HepG2 (cell line): ENCODE measurements around the gene PERP. TPM values are rescaled to one million over a fixed set of nuclear protein-coding genes. Genes with fewer than 3 reads are reported as not detected.

ENCODE experiments used
- ASH2L ChIP-seq: fragments of 300-600, 200-600 bp; sonication (generic); IDR thresholded peaks from 2 replicates; pipeline ENCODE4 v1.7.0; 2017; ENCODE audit warnings: low read depth, mild to moderate bottlenecking, moderate library complexity, mixed read lengths, low read length; ENCODE audit not compliant: insufficient read length
- FOXM1 ChIP-seq: sonication (generic); formaldehyde crosslinking; IDR thresholded peaks from 2 replicates; pipeline ENCODE4 v1.5.0; 2020; ENCODE audit warnings: missing genetic modification reagents
- GMEB2 ChIP-seq: IDR thresholded peaks from 2 replicates; pipeline ENCODE4 v1.6.1; 2016; ENCODE audit warnings: missing biosample characterization, missing genetic modification reagents, low read depth
- HDAC1 ChIP-seq: sonication (generic); formaldehyde crosslinking; IDR thresholded peaks from 2 replicates; pipeline ENCODE4 v1.5.1; 2020; ENCODE audit warnings: mild to moderate bottlenecking, missing genetic modification reagents
- KDM5B ChIP-seq: sonication (generic); formaldehyde crosslinking; IDR thresholded peaks from 2 replicates; pipeline ENCODE4 v1.4.0; 2020; ENCODE audit warnings: missing genetic modification reagents, mild to moderate bottlenecking, borderline replicate concordance
- PHF8 ChIP-seq: sonication (generic); formaldehyde crosslinking; IDR thresholded peaks from 2 replicates; pipeline ENCODE4 v1.5.0; 2020; ENCODE audit warnings: missing genetic modification reagents
- TRIM22 ChIP-seq: fragments of 450-650 bp; IDR thresholded peaks from 2 replicates; pipeline ENCODE4 v1.6.1; 2017
- ZBTB14 ChIP-seq: sonication (generic); formaldehyde crosslinking; IDR thresholded peaks from 2 replicates; pipeline ENCODE4 v1.4.0; 2020; ENCODE audit warnings: missing genetic modification reagents
- ZNF530 ChIP-seq: sonication (generic); formaldehyde crosslinking; IDR thresholded peaks from 2 replicates; pipeline ENCODE4 v1.5.0; 2020; ENCODE audit warnings: low read depth, mild to moderate bottlenecking, missing genetic modification reagents
- ZNF543 ChIP-seq: sonication (generic); formaldehyde crosslinking; IDR thresholded peaks from 2 replicates; pipeline ENCODE4 v1.4.0; 2020; ENCODE audit warnings: mild to moderate bottlenecking, missing genetic modification reagents
- ZNF574 ChIP-seq: sonication (generic); formaldehyde crosslinking; IDR thresholded peaks from 2 replicates; pipeline ENCODE4 v1.4.0; 2020; ENCODE audit warnings: missing genetic modification reagents
- ZNF652 ChIP-seq: IDR thresholded peaks from 2 replicates; pipeline ENCODE4 v1.6.1; 2016; ENCODE audit warnings: low read depth, borderline replicate concordance
- ZSCAN22 ChIP-seq: sonication (generic); formaldehyde crosslinking; IDR thresholded peaks from 2 replicates; pipeline ENCODE4 v1.4.0; 2020; ENCODE audit warnings: mild to moderate bottlenecking, missing genetic modification reagents
- ZUFSP ChIP-seq: sonication (generic); formaldehyde crosslinking; IDR thresholded peaks from 2 replicates; pipeline ENCODE4 v1.9.0; 2021; ENCODE audit warnings: missing genetic modification reagents, mild to moderate bottlenecking, borderline replicate concordance
- polyA plus RNA-seq, 8 experiments: library from polyadenylated mRNA; depleted of rRNA in 3 of 8; stranded (reverse) in 7 of 8; unstranded in 1 of 8; fragments of >200 nt; fragmentation: Illumina TruSeq in 4 of 8; extraction: Trizol in 4 of 8; gene quantifications; 2 replicates each; pipeline versions ENCODE4 v1.2.1 to v1.2.3, GENCODE V29; 2011 to 2016; ENCODE audit warnings: low read depth in 4 of 8, missing spikeins in 1 of 8, mixed read lengths in 1 of 8; ENCODE audit not compliant: insufficient read depth in 1 of 8
- total RNA-seq, 5 experiments: library from RNA; depleted of rRNA; stranded (reverse); fragments of >200 nt; fragmentation: Illumina TruSeq; extraction: Trizol; gene quantifications; 2 replicates each; pipeline ENCODE4 v1.2.3, GENCODE V29; 2016; ENCODE audit warnings: low read depth in 1 of 5

Gene PERP
- total and polyA plus RNA-seq, 2 of the 13 experiments (the other 11 are each of a cell fraction or from before 2014, with no cell fraction given), result 26.0 to 53.0 TPM

- TF ChIP-seq ZNF574 (CRISPR knock-in tag) (no peak), GMEB2 (CRISPR knock-in tag) (no peak), ZSCAN22 (CRISPR knock-in tag) (no peak), HDAC1 (CRISPR knock-in tag) (peak; percentile 49; the same call in 1 of the 2 replicates), TRIM22 (no peak), ZBTB14 (no peak), ZNF530 (CRISPR knock-in tag) (no peak), ZNF543 (CRISPR knock-in tag) (peak; percentile 74; the same call in 1 of the 2 replicates), FOXM1 (CRISPR knock-in tag) (no peak), ZNF652 (CRISPR knock-in tag) (0 out of 2 replicates have a peak, but pooled peaks have one; percentile 20), KDM5B (CRISPR knock-in tag) (0 out of 2 replicates have a peak, but pooled peaks have one; percentile 37), PHF8 (CRISPR knock-in tag) (0 out of 2 replicates have a peak, but pooled peaks have one; percentile 33), ASH2L (peak; percentile 57), ZUFSP (CRISPR knock-in tag) (no peak)
These were observed 8.8 kb upstream of the PERP start (continued) for GRCh38 chr6:138115877-138116660.
